GM13977 (cell line): Measurements from ENCODE around the gene ATXN10.

Experiments used
- DNase-seq: peaks from one replicate; pipeline ENCODE4 v3.0.0; 2012; ENCODE audit warnings: low spot score
- CTCF ChIP-seq: IDR thresholded peaks from 2 replicates; pipeline ENCODE4 v1.5.1; 2012; ENCODE audit warnings: mild to moderate bottlenecking, control low read depth; ENCODE audit not compliant: insufficient read depth; ENCODE audit errors: extremely low read depth, missing control alignments
- in situ Hi-C: fragments of 300-500 bp; cut with MboI; formaldehyde crosslinking; loops from one replicate; pipeline ENCODE4 v1.12.0; 2022; ENCODE audit warnings: low sequenced_read_pairs, low pct_unique_long_range_greater_than_20kb, mixed read lengths, inconsistent platforms; ENCODE audit not compliant: unreplicated experiment

Gene ATXN10

GRCh38 chr22:45754822-45755221, 83.2 kb downstream of the ATXN10 start:
- in situ Hi-C loops: no loop called here
- TF ChIP-seq CTCF: no peak
- no peak for DNase-seq

GRCh38 chr22:45756558-45756957, 84.9 kb downstream of the ATXN10 start:
- TF ChIP-seq CTCF: no peak
- in situ Hi-C loops: no loop called here
- DNase-seq: no peak

- no peak for TF ChIP-seq CTCF
- no peak for DNase-seq
- in situ Hi-C loops: no loop called here
Measured at GRCh38 chr22:45757068-45757467, 85.4 kb downstream of the ATXN10 start.

- in situ Hi-C loops: no loop called here
- no peak for TF ChIP-seq CTCF
Measured at GRCh38 chr22:45757936-45758335, 86.3 kb downstream of the ATXN10 start.

GRCh38 chr22:45758603-45759002, 87.0 kb downstream of the ATXN10 start:
- no peak for TF ChIP-seq CTCF
- in situ Hi-C loops: no loop called here
- no peak for DNase-seq

More at GRCh38 chr22:45757936-45758335, 86.3 kb downstream of the ATXN10 start:
- DNase-seq: no peak

- in situ Hi-C loops: no loop called here
- no peak for TF ChIP-seq CTCF
- no peak for DNase-seq
Measured at GRCh38 chr22:45760682-45761081, 89.0 kb downstream of the ATXN10 start.
